PFSK-1 (cell line): Measurements from ENCODE around the gene MKNK2.

Source experiments
- FOXP2 ChIP-seq: optimal IDR thresholded peaks from 2 replicates; pipeline ENCODE3; 2011; ENCODE audit warnings: borderline replicate concordance, control low read depth, inconsistent platforms; ENCODE audit not compliant: insufficient read depth; ENCODE audit errors: extremely low read length, extremely low read depth
- POLR2AphosphoS5 ChIP-seq: IDR thresholded peaks from 2 replicates; pipeline ENCODE4 v1.6.1; 2012; ENCODE audit warnings: low read depth, mild to moderate bottlenecking, control low read depth, low read length, moderate library complexity
- SIN3A ChIP-seq: IDR thresholded peaks from 2 replicates; pipeline ENCODE4 v1.6.1; 2012; ENCODE audit warnings: mild to moderate bottlenecking, low read length, moderate library complexity, borderline replicate concordance; ENCODE audit not compliant: insufficient read depth
- TAF1 ChIP-seq: IDR thresholded peaks from 2 replicates; pipeline ENCODE4 v1.6.1; 2012; ENCODE audit warnings: low read length, control low read depth, borderline replicate concordance; ENCODE audit not compliant: insufficient read depth
- TF ChIP-seq, protein P1 (sequence below), 2 experiments: IDR thresholded peaks; 2 replicates each; pipeline versions ENCODE4 v1.6.1 to v1.8.0; 2011 to 2012; ENCODE audit warnings: low read depth in 2 of 2, low read length in 2 of 2, control low read depth in 1 of 2, inconsistent platforms in 1 of 2, mild to moderate bottlenecking in 1 of 2, moderate library complexity in 1 of 2; ENCODE audit not compliant: insufficient read depth in 1 of 2

Gene MKNK2

DNA sequence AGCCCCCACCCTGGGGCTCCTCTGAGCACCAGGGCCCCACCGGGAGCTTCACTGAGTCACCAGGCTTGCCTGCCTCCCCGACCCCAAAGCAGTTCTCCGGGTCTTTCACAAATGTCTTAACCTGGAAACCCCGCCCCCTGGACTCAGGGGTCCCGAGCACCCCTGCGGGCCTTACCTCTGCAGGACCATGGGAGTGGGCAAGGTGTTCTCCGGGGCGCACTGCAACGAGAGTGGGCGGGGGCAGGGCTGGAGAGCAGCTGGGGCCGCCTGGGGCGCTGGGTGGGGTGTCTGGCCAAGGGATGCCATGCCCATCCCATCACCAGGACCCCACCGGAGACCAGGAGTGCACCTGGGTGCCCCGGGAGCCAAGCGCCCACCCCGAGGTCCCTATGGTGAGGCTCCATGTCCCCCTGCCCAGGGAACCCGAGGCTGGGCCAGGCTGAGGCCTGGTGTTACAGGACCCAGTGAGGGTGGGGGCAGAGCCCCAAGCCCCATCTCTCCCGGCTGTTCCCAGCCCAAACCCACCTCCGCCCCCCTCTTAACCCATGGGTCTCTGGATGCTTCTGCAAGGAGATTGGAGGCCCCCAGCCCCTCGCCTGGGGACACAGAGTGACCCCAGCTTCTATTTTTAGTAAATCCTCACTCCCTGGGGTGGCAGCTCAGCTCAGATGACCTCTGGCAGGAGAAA lies 10.9 kb downstream of the MKNK2 start:
- TF ChIP-seq FOXP2 (no peak), POLR2AphosphoS5 (no peak; the same call in 1 of the 2 replicates), TAF1 (no peak), SIN3A (no peak)

DNA sequence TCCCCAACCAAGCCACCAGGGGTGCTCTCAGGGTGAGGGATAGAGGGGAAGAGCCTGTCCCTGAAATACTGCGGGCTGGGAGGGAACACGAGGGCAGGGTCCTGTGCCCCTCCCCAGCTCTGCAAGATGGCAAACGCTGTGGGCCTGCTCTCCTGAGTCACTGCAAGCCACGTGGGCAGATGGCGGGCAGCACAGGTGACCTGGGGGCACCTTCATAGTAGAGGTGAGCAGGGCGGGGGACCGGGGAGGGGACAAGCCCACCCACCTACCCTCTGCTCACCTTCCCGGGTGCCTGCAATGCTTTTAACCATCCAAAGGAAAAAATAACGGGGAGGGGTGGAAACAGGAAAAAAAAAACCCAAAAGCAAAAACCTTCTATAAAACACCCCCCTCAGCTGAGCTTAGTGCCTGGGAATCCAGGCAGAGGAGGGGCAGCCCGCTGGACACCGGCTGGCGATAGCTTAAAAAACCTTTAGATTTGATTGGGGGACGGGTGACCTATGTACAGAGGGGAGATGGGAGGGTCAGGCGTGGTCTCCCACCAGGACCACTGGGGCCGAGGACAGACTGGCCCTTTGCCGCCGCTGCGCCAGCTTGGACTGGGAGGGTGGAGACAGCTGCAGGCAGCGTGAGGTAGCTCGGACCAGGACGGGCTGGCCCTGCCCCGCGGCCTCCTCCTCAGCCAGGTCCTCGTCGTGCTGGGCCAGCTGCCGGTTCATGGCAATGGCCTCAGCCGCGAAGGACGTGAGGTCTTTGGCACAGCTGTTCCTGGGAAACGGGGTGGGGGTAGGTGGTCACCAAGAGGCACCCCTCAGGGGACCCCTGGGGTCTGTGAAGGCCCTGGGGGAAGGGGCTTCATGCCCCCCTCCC lies 11.7 kb downstream of the MKNK2 start:
- TF ChIP-seq FOXP2 (no peak), SIN3A (no peak), POLR2AphosphoS5 (no peak), TAF1 (no peak)
- TF ChIP-seq, protein P1, sequence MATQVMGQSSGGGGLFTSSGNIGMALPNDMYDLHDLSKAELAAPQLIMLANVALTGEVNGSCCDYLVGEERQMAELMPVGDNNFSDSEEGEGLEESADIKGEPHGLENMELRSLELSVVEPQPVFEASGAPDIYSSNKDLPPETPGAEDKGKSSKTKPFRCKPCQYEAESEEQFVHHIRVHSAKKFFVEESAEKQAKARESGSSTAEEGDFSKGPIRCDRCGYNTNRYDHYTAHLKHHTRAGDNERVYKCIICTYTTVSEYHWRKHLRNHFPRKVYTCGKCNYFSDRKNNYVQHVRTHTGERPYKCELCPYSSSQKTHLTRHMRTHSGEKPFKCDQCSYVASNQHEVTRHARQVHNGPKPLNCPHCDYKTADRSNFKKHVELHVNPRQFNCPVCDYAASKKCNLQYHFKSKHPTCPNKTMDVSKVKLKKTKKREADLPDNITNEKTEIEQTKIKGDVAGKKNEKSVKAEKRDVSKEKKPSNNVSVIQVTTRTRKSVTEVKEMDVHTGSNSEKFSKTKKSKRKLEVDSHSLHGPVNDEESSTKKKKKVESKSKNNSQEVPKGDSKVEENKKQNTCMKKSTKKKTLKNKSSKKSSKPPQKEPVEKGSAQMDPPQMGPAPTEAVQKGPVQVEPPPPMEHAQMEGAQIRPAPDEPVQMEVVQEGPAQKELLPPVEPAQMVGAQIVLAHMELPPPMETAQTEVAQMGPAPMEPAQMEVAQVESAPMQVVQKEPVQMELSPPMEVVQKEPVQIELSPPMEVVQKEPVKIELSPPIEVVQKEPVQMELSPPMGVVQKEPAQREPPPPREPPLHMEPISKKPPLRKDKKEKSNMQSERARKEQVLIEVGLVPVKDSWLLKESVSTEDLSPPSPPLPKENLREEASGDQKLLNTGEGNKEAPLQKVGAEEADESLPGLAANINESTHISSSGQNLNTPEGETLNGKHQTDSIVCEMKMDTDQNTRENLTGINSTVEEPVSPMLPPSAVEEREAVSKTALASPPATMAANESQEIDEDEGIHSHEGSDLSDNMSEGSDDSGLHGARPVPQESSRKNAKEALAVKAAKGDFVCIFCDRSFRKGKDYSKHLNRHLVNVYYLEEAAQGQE (IDR thresholded peaks at IDR 0.05; ENCODE audit: insufficient read depth in 1 of 2, low read depth in 2 of 2, low read length in 2 of 2), result no peak

DNA sequence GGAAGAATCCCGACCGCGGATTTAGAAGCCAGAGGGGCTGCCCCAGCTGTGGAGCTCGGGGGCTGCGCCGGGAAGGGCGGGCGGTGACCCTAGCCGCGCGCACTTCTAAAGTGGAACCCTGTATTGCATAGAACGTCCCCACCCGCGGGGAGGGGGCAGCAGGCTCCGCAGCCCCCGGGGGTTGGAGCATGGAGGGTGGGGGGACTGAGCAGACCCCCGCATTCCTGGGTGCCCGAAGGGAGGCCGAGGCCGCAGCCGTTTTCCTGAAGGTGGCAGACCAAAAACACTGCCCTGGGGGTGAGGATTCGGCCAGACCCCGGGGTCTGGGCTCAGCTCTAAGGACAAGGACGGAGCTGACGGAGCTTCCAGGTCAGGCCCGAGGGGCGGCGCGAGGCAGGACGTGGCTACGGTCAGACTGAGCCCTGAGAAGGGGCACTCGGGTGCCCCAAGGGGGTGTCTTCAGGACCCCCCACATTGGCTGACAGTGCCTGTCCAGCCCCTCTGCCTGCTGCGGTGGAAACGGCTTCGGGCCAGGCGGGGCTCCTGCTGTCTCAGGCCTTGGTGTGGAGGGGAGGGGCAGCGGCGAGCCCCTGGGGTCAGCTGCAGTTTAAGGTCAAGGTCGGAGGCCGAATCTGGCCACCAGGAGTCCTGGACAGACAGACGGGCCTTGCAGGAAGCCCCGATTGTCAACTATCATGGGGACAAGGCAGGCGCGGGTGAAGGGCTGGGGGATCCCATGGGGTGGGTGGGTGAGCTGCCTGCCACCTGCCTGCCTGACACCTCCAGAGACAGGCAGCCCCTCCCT lies 12.6 kb downstream of the MKNK2 start:
- TF ChIP-seq POLR2AphosphoS5, result no peak
- TF ChIP-seq TAF1, result no peak
- TF ChIP-seq, protein P1 (IDR thresholded peaks at IDR 0.05; ENCODE audit: insufficient read depth in 1 of 2, low read depth in 2 of 2, low read length in 2 of 2), result no peak
- no peak for TF ChIP-seq SIN3A
- no peak for TF ChIP-seq FOXP2

DNA sequence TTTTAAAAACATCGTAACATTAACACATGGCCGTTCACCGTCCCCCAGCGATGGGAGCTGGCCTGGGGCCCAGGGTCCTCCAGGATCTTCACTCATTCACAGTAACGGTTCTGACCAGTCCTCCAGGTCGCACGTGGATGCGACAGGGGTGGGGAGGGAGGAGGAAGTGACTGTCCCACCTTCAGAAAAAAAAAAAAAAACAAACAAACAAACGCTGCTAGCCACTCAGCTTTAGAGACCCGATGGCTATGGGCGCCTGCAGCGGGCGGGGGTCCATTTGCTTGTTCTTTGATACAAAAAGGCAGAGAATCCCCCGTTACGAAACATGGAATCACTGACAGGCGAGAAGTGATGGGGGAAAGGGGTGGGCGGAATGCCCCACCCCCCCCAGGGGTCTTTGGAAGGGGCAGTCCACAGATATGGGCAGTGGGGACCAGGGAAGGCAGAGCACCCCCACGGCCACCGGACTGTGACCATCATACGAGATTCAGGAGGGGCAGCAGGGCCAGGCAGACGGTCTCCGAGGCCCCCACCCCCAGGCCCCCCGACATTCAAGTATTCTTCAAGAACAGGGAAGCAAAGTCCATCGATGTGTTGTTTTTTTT lies 13.3 kb downstream of the MKNK2 start:
- TF ChIP-seq TAF1, result no peak
- TF ChIP-seq, protein P1 (IDR thresholded peaks at IDR 0.05; ENCODE audit: insufficient read depth in 1 of 2, low read depth in 2 of 2, low read length in 2 of 2), result no peak
- no peak for TF ChIP-seq SIN3A
- no peak for TF ChIP-seq FOXP2
- TF ChIP-seq POLR2AphosphoS5, result no peak

DNA sequence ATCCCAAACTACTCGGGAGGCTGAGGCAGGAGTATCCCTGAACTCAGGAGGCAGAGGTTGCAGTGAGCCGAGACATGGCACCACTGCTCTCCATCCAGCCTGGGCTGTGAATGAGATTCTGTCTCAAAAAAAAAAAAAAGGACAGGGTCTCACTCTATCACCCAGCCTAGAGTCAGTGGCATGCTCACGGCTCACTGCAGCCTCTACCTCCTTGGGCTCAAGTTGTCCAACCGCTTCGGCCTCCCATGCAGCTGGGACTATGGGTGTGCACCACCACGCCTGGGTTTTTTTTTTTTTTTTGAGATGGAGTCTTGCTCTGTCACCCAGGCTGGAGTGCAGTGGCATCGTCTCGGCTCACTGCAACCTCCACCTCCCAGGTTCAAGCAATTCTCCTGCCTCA lies 14.6 kb downstream of the MKNK2 start:
- TF ChIP-seq, protein P1 (IDR thresholded peaks at IDR 0.05; ENCODE audit: insufficient read depth in 1 of 2, low read depth in 2 of 2, low read length in 2 of 2), result no peak
- TF ChIP-seq TAF1, result no peak
- TF ChIP-seq POLR2AphosphoS5, result no peak; the same call in 1 of the 2 replicates
- TF ChIP-seq FOXP2, result no peak
- TF ChIP-seq SIN3A, result no peak
